Natural killer cell (primary cell): ENCODE measurements around the gene NCOA1. TPM values are rescaled to one million over a fixed set of nuclear protein-coding genes. Genes with fewer than 3 reads are reported as not detected.
A peak's percentile ranks its signal among the peaks of the same experiment; 100 is the strongest.

Source experiments
- ATAC-seq, 3 donors: fragments of 150-1000 bp in 2 of 3; fragments of 200-7000 bp in 1 of 3; cut with Tn5 transposase; 1 replicate in 1 of 3; 2 replicates in 2 of 3; pipeline ENCODE4 v1.10.0; 2021; ENCODE audit warnings: mild to moderate bottlenecking in 2 of 3, moderate library complexity in 2 of 3
- DNase-seq, 2 donors: peaks; one replicate each; pipeline versions ENCODE4 v3.0.0 to v3.0.0-alpha.2; 2013 to 2021; ENCODE audit warnings: mixed read lengths in 1 of 2
- H3K27ac ChIP-seq: one replicate; pipeline ENCODE4 v1.5.1; 2013; ENCODE audit warnings: mild to moderate bottlenecking, low read length
- H3K27me3 ChIP-seq: one replicate; pipeline ENCODE4 v1.6.1; 2013; ENCODE audit warnings: low read length; ENCODE audit not compliant: control insufficient read depth, insufficient read depth
- H3K36me3 ChIP-seq: one replicate; pipeline ENCODE4 v1.6.1; 2013; ENCODE audit warnings: low read length; ENCODE audit not compliant: control insufficient read depth, insufficient read depth
- H3K4me1 ChIP-seq: one replicate; pipeline ENCODE4 v1.6.1; 2013; ENCODE audit warnings: low read length; ENCODE audit not compliant: control insufficient read depth, insufficient read depth
- H3K4me3 ChIP-seq: one replicate; pipeline ENCODE4 v1.5.1; 2013; ENCODE audit warnings: low read length
- H3K9me3 ChIP-seq: one replicate; pipeline ENCODE4 v1.6.1; 2013; ENCODE audit warnings: low read length; ENCODE audit not compliant: control insufficient read depth, insufficient read depth
- H3K27ac Mint-ChIP-seq, 2 donors: one replicate each; pipeline ENCODE4 v1.8.0; 2022; ENCODE audit warnings: mild to moderate bottlenecking in 2 of 2, mixed read lengths in 2 of 2, moderate library complexity in 1 of 2
- H3K27me3 Mint-ChIP-seq, 2 donors: one replicate each; pipeline ENCODE4 v1.8.0; 2022; ENCODE audit warnings: low read depth in 2 of 2, mixed read lengths in 2 of 2
- H3K36me3 Mint-ChIP-seq: one replicate; pipeline ENCODE4 v1.8.0; 2022; ENCODE audit warnings: mixed read lengths
- H3K4me1 Mint-ChIP-seq, 2 donors: one replicate each; pipeline ENCODE4 v1.8.0; 2022; ENCODE audit warnings: mixed read lengths in 2 of 2
- H3K4me3 Mint-ChIP-seq: one replicate; pipeline ENCODE4 v1.8.0; 2022; ENCODE audit warnings: mild to moderate bottlenecking, moderate library complexity, mixed read lengths
- H3K9me3 Mint-ChIP-seq, 2 donors: one replicate each; pipeline ENCODE4 v1.8.0; 2022; ENCODE audit warnings: mixed read lengths in 2 of 2
- WGBS: methylation state at CpG from one replicate; pipeline ENCODE4 v1.1.7; 2013; ENCODE audit warnings: missing lambda C conversion rate; ENCODE audit not compliant: insufficient coverage; 5-methylcytosine and 5-hydroxymethylcytosine counted together
- intact Hi-C: fragments of 100-400 bp; cut with micrococcal nuclease; formaldehyde crosslinking; loops from one replicate; pipeline ENCODE4 v1.14.2; 2022
- total RNA-seq, 4 donors: library from RNA; stranded (reverse); fragments of 120-200 nt in 1 of 4; gene quantifications; one replicate each; pipeline versions ENCODE4 v1.2.3 to v1.2.4, GENCODE V29; 2013 to 2022
- TF ChIP-seq, protein P1 (sequence below): fragments of 200-600 bp; IDR thresholded peaks from one replicate; pipeline ENCODE4 v1.8.0; 2022; ENCODE audit warnings: antibody characterized with exemption

Gene NCOA1
- total RNA-seq, 3 donors from 2014 or later (not counting 1 experiment from before 2014, with no cell fraction given), result 122 to 149 (median 124) TPM

DNA sequence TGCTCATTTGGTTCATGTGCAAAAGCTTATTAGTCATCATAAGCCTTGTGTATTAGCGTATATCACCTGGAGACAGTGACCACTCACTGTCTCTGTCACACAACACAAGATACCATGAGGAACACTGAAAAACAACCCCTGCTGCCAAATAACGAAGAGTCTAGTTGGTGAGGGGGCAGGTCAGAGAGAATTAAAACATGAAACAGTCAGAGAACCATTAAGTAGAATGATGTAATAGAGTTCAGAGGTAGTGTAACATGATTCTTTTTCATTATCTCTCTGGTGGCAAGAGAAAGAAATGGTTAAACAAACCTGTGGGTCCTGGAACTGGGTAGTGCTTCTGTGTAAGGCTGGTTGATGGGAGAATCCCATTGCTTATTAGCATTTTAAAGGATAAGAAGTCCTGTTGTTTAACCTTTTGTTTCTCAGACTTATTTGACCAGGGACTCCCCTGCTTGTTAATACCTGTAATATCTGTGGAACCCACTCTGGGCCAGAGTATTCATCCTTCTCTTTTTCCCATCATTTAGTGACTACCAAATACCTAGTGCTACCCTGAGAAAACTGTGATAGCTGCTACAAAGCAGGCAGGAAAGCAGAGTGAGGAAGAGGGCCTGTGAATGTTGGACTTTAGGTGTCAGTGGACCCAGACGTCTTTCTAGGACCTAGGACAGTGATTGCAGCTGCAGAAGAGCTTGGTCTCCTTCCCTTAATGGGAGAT is 264.1 kb downstream of the NCOA1 start:
- no peaks in the 10 kb centered on the region for H3K9me3 Mint-ChIP-seq
- TF ChIP-seq, protein P1, sequence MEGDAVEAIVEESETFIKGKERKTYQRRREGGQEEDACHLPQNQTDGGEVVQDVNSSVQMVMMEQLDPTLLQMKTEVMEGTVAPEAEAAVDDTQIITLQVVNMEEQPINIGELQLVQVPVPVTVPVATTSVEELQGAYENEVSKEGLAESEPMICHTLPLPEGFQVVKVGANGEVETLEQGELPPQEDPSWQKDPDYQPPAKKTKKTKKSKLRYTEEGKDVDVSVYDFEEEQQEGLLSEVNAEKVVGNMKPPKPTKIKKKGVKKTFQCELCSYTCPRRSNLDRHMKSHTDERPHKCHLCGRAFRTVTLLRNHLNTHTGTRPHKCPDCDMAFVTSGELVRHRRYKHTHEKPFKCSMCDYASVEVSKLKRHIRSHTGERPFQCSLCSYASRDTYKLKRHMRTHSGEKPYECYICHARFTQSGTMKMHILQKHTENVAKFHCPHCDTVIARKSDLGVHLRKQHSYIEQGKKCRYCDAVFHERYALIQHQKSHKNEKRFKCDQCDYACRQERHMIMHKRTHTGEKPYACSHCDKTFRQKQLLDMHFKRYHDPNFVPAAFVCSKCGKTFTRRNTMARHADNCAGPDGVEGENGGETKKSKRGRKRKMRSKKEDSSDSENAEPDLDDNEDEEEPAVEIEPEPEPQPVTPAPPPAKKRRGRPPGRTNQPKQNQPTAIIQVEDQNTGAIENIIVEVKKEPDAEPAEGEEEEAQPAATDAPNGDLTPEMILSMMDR, result no peak
- peak in 1 of 3 donors; percentile 26 for ATAC-seq
- Histone ChIP-seq H3K4me3 (no peak overlapping the region), H3K9me3 (no peaks in the 10 kb centered on the region), H3K27ac (no peak overlapping the region), H3K27me3 (no peaks in the 10 kb centered on the region), H3K36me3 (peaks cover 54% of the 10 kb centered on the region), H3K4me1 (no peaks in the 10 kb centered on the region)
- WGBS, result 83% methylated on average over 3 of the region's 3 CpGs
- peaks cover 4 to 5% of the 10 kb centered on the region in 2 donors for H3K4me1 Mint-ChIP-seq
- H3K4me3 Mint-ChIP-seq, result no peak overlapping the region
- H3K36me3 Mint-ChIP-seq, result peaks cover 7% of the 10 kb centered on the region
- intact Hi-C loops, result no loop called here
- DNase-seq, result no peak
- H3K27ac Mint-ChIP-seq, result no peak overlapping the region
- H3K27me3 Mint-ChIP-seq, result no peaks in the 10 kb centered on the region

DNA sequence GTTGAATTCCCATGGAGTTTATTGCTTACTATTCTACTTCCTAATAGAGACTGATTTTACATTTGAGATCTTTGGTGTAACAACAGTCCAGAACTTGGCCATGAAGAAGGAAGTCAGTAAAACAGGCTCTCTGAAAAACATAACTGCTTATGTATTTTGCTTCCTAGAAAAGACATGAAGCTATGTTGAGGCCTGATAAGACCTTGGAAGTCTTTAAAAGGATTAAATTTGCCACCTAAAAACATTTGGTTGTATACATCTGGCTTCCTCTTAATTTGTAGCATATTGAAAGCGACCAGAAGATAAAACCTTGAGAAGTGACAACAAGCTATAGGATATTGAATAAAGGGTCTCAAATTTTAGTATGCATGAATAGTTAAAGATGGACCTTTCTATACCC is 265.7 kb downstream of the NCOA1 start:
- DNase-seq, result no peak
- H3K4me1 Mint-ChIP-seq, result peaks cover 0 to 6% of the 10 kb centered on the region in 2 donors

DNA sequence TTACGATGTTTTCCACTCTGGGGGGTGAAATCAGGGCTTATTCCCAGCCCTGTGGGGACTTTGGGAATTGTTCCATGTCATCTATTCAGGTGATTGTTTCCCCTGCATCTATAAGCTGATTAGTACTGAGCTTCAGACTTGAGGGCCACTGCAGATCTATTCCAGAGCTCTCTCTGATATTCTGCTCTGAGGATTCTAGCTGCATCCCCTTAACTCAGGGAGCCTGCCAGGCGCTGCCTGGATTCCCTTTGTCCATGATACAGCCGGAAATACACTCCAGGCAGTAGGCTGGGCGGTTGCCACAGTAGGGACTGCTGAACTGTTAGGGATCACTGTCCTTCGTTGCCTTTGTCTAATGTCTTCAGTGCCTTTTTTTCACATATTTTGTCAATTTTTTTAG is 270.8 kb downstream of the NCOA1 start:
- peak overlapping the region in 1 of 2 donors; percentile 18 for H3K27ac Mint-ChIP-seq
- peaks cover 27 to 28% of the 10 kb centered on the region in 2 donors for H3K4me1 Mint-ChIP-seq
- no peaks in the 10 kb centered on the region for H3K9me3 Mint-ChIP-seq
- intact Hi-C loops, result no loop called here
- ATAC-seq (no peak), DNase-seq (no peak)
- 97% methylated on average over 5 of the region's 5 CpGs for WGBS
- H3K4me3 ChIP-seq, result no peak overlapping the region
- no peaks in the 10 kb centered on the region for H3K4me1 ChIP-seq
- no peak overlapping the region for H3K4me3 Mint-ChIP-seq
- TF ChIP-seq, protein P1, result no peak
- H3K9me3 ChIP-seq, result no peaks in the 10 kb centered on the region
- H3K36me3 ChIP-seq, result peaks cover 52% of the 10 kb centered on the region
- peaks cover 27% of the 10 kb centered on the region for H3K36me3 Mint-ChIP-seq
- no peaks in the 10 kb centered on the region for H3K27me3 Mint-ChIP-seq
- H3K27me3 ChIP-seq, result no peaks in the 10 kb centered on the region
- no peak overlapping the region for H3K27ac ChIP-seq

More for the DNA sequence above, 265.7 kb downstream of the NCOA1 start:
- Mint-ChIP-seq H3K27me3 (no peaks in the 10 kb centered on the region), H3K9me3 (no peaks in the 10 kb centered on the region), H3K4me3 (no peak overlapping the region), H3K27ac (peak overlapping the region; percentile 37 to 42), H3K36me3 (peaks cover 14% of the 10 kb centered on the region)
- intact Hi-C loops, result no loop called here
- no peak overlapping the region for H3K27ac ChIP-seq
- no peaks in the 10 kb centered on the region for H3K27me3 ChIP-seq
- H3K4me3 ChIP-seq, result no peak overlapping the region
- peaks cover 64% of the 10 kb centered on the region for H3K36me3 ChIP-seq
- WGBS, result no CpG with 5 or more reads among the region's 1 CpG
- no peaks in the 10 kb centered on the region for H3K4me1 ChIP-seq
- TF ChIP-seq, protein P1, result no peak
- no peaks in the 10 kb centered on the region for H3K9me3 ChIP-seq
- ATAC-seq, result no peak

DNA sequence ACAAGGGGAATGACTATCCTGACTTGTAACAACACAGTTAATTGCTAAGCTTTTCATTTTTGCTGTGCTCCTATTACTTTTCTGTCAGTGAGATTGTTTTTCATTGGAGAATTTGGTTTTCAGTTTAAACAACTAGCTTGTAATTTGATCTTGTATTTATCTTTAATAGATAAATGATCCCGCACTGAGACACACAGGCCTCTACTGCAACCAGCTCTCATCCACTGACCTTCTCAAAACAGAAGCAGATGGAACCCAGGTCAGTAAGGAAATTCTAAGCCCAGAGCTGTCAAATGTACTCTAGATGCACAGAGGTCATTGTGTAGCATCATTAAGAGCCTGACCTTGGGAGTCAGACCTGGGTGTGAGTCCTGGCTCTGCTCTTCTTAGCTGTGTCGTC is 271.5 kb downstream of the NCOA1 start:
- Mint-ChIP-seq H3K36me3 (peaks cover 27% of the 10 kb centered on the region), H3K27ac (peak overlapping the region in 1 of 2 donors; percentile 18), H3K9me3 (no peaks in the 10 kb centered on the region), H3K27me3 (no peaks in the 10 kb centered on the region), H3K4me3 (no peak overlapping the region), H3K4me1 (peaks cover 27 to 29% of the 10 kb centered on the region in 2 donors)
- Histone ChIP-seq H3K9me3 (no peaks in the 10 kb centered on the region), H3K4me3 (no peak overlapping the region), H3K4me1 (no peaks in the 10 kb centered on the region), H3K36me3 (peaks cover 55% of the 10 kb centered on the region), H3K27me3 (no peaks in the 10 kb centered on the region), H3K27ac (no peak overlapping the region)
- intact Hi-C loops, result no loop called here
- TF ChIP-seq, protein P1, result no peak
- DNase-seq, result no peak
- 92% methylated on average over 2 of the region's 2 CpGs for WGBS
- no peak for ATAC-seq
